ENCODE results near the gene LIPC. TPM values are rescaled to one million over a fixed set of nuclear protein-coding genes. Genes with fewer than 3 reads are reported as not detected.

Gene LIPC
- total RNA-seq, 2 experiments from 2014 or later, result 0.61 to 1.2 TPM

DNA sequence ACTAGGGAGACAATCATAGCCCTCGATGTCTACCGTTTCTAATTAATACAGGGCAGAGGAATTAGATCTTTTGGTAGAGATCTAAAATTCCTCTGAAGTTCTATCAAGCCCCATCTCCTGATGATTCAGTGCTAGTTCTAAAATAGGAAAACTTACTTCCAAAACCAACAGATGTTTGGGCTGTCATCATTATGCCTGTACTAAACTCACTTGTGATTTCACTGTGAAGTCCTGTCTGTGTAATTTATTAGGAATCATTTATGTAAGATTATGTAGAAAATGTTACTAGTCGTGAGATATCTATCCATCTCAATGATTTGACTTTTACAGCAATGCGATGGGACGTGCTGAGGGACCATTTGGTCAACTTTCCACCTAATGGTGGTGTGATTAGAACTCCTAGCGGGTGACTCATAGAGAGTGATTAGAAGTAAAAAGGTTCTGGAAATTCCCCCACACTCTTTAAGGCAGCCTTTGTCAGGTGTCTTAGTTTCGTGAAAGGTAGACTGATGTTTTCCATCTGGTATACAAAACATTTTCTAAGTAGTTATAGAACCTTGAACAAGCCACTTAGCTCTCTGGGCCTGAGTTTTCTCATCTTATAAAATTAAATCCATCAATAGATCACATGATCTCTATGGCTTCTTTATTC lies 34.2 kb downstream of the LIPC start:
- ATAC-seq (ENCODE audit: poor library complexity) (no peak), DNase-seq (no peak)
- ChIA-PET POLR2A (interaction anchor here (0.6 kb wide), 1 partner anchor 1037 kb away, joined by 4 read pairs; no protein-coding TSS in a partner anchor), CTCF (no interaction called here)
- TF ChIP-seq, protein P1, sequence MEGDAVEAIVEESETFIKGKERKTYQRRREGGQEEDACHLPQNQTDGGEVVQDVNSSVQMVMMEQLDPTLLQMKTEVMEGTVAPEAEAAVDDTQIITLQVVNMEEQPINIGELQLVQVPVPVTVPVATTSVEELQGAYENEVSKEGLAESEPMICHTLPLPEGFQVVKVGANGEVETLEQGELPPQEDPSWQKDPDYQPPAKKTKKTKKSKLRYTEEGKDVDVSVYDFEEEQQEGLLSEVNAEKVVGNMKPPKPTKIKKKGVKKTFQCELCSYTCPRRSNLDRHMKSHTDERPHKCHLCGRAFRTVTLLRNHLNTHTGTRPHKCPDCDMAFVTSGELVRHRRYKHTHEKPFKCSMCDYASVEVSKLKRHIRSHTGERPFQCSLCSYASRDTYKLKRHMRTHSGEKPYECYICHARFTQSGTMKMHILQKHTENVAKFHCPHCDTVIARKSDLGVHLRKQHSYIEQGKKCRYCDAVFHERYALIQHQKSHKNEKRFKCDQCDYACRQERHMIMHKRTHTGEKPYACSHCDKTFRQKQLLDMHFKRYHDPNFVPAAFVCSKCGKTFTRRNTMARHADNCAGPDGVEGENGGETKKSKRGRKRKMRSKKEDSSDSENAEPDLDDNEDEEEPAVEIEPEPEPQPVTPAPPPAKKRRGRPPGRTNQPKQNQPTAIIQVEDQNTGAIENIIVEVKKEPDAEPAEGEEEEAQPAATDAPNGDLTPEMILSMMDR (IDR thresholded peaks at IDR 0.05), result no peak
- no peak overlapping the region for H3K27ac ChIP-seq (ENCODE audit: low read depth in 1 of 2, low read length in 2 of 2)
- H3K4me1 ChIP-seq (ENCODE audit: insufficient read depth, low read length), result peaks cover 4% of the 10 kb centered on the region
- H3K36me3 ChIP-seq (ENCODE audit: insufficient read depth, low read length), result no peaks in the 10 kb centered on the region
- no peaks in the 10 kb centered on the region for H3K36me3 Mint-ChIP-seq (ENCODE audit: low read depth)
- H3K27me3 Mint-ChIP-seq, result no peaks in the 10 kb centered on the region
- H3K27ac Mint-ChIP-seq, result no peak overlapping the region
- no peak overlapping the region for H3K4me3 Mint-ChIP-seq
- intact Hi-C loops (cut with DNase I, micrococcal nuclease), result no loop called here
- peaks cover 21% of the 10 kb centered on the region for H3K4me1 Mint-ChIP-seq (ENCODE audit: low read depth)
- no peaks in the 10 kb centered on the region for H3K27me3 ChIP-seq (ENCODE audit: control insufficient read depth in 1 of 2, insufficient read depth in 2 of 2, low read length in 2 of 2)
- no peaks in the 10 kb centered on the region for H3K9me3 ChIP-seq (ENCODE audit: control insufficient read depth in 1 of 2, insufficient read depth in 1 of 2, low read length in 2 of 2)
- no peaks in the 10 kb centered on the region for H3K9me3 Mint-ChIP-seq
- no peak overlapping the region for H3K4me3 ChIP-seq (ENCODE audit: low read length)

DNA sequence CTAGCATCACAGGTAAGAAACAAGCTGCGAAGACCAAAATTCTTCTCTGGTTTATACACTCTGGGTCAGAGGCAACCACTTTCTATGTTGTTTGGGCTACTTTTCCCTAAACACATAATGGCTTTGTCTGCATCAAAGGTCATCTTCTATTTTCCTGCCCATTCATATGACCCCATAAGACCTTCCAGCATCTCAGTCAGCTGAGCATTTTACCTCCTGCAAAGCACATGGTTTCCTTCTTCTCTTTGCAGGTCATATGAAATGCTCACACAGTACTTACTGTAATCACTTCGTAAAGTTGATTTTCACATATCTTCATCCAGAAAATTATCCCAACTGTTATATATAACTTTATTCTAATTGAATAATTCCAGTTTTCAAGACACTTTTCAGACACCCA lies 34.8 kb downstream of the LIPC start:
- Mint-ChIP-seq H3K27ac (no peak overlapping the region), H3K27me3 (no peaks in the 10 kb centered on the region), H3K36me3 (ENCODE audit: low read depth) (no peaks in the 10 kb centered on the region), H3K4me1 (ENCODE audit: low read depth) (peaks cover 21% of the 10 kb centered on the region), H3K9me3 (no peaks in the 10 kb centered on the region), H3K4me3 (no peak overlapping the region)
- ATAC-seq (ENCODE audit: poor library complexity) (no peak), DNase-seq (no peak)
- POLR2A ChIA-PET, result no interaction called here
- Histone ChIP-seq H3K4me3 (ENCODE audit: low read length) (no peak overlapping the region), H3K9me3 (ENCODE audit: control insufficient read depth in 1 of 2, insufficient read depth in 1 of 2, low read length in 2 of 2) (no peaks in the 10 kb centered on the region), H3K27me3 (ENCODE audit: control insufficient read depth in 1 of 2, insufficient read depth in 2 of 2, low read length in 2 of 2) (no peaks in the 10 kb centered on the region), H3K4me1 (ENCODE audit: insufficient read depth, low read length) (peaks cover 4% of the 10 kb centered on the region), H3K36me3 (ENCODE audit: insufficient read depth, low read length) (no peaks in the 10 kb centered on the region), H3K27ac (ENCODE audit: low read depth in 1 of 2, low read length in 2 of 2) (no peak overlapping the region)
- intact Hi-C loops (cut with DNase I, micrococcal nuclease), result no loop called here
- TF ChIP-seq, protein P1 (IDR thresholded peaks at IDR 0.05), result no peak
- CTCF ChIA-PET, result no interaction called here

DNA sequence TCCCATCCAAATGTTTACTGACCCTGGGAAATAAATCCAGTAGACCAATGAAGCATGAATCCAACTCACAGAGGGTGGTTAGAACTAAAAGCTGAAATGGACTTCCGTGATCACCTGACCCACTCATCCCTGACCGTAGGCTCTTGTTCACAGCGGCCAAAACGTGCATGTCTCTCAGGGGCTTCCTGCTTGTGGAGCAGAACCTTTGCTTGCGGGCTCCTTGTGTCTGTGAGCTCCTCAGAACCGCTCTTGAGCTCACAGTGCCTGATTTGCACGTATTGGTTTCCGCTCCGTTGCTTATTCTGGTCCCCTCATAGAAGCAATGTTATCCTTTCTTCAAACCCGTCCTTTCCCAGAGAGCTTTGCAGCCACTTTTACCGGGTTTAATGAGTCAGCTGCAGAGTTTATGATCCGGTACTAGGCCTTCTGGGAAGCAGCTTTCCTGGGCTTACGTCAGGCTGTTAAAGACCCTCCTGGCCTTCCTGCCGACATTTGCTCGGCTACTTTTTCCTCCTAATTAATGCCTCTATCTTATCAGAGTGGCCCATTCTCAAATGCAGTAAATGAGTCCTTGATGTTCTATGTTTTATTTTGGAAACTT lies 35.4 kb downstream of the LIPC start:
- ATAC-seq (ENCODE audit: poor library complexity) (no peak), DNase-seq (no peak)
- Mint-ChIP-seq H3K9me3 (no peaks in the 10 kb centered on the region), H3K27ac (no peak overlapping the region), H3K36me3 (ENCODE audit: low read depth) (no peaks in the 10 kb centered on the region), H3K27me3 (no peaks in the 10 kb centered on the region), H3K4me3 (no peak overlapping the region), H3K4me1 (ENCODE audit: low read depth) (peaks cover 15% of the 10 kb centered on the region)
- ChIA-PET POLR2A (no interaction called here), CTCF (no interaction called here)
- Histone ChIP-seq H3K4me3 (ENCODE audit: low read length) (no peak overlapping the region), H3K4me1 (ENCODE audit: insufficient read depth, low read length) (peaks cover 6% of the 10 kb centered on the region), H3K27ac (ENCODE audit: low read depth in 1 of 2, low read length in 2 of 2) (no peak overlapping the region), H3K27me3 (ENCODE audit: control insufficient read depth in 1 of 2, insufficient read depth in 2 of 2, low read length in 2 of 2) (no peaks in the 10 kb centered on the region), H3K9me3 (ENCODE audit: control insufficient read depth in 1 of 2, insufficient read depth in 1 of 2, low read length in 2 of 2) (no peaks in the 10 kb centered on the region), H3K36me3 (ENCODE audit: insufficient read depth, low read length) (no peaks in the 10 kb centered on the region)
- TF ChIP-seq, protein P1 (IDR thresholded peaks at IDR 0.05), result no peak
- intact Hi-C loops (cut with DNase I, micrococcal nuclease), result no loop called here
